Uterus (tissue), 4 donors: ENCODE measurements around the gene MAP3K14. TPM values are rescaled to one million over a fixed set of nuclear protein-coding genes. Genes with fewer than 3 reads are reported as not detected.
A peak's percentile ranks its signal among the peaks of the same experiment; 100 is the strongest.

Source experiments
- DNase-seq, 2 donors: peaks; one replicate each; pipeline ENCODE4 v3.0.0-alpha.2; 2019 to 2020
- H3K27ac ChIP-seq, 2 donors: fragments of 200-600 bp; sonication (generic); 1 replicate in 1 of 2; 2 replicates in 1 of 2; pipeline ENCODE4 v1.5.1; 2016 to 2018
- H3K27me3 ChIP-seq, 2 donors: fragments of 200-600 bp; sonication (generic); one replicate each; pipeline ENCODE4 v1.5.1; 2018 to 2019; ENCODE audit warnings: control low read depth in 1 of 2
- H3K36me3 ChIP-seq, 2 donors: fragments of 200-600 bp; sonication (generic); one replicate each; pipeline ENCODE4 v1.5.1; 2019; ENCODE audit warnings: control low read depth in 1 of 2
- H3K4me1 ChIP-seq, 2 donors: fragments of 200-600 bp; sonication (generic); one replicate each; pipeline ENCODE4 v1.5.1; 2018 to 2019; ENCODE audit warnings: control low read depth in 1 of 2
- H3K4me3 ChIP-seq, 2 donors: fragments of 200-600 bp; sonication (generic); 1 replicate in 1 of 2; 2 replicates in 1 of 2; pipeline ENCODE4 v1.5.1; 2018 to 2019; ENCODE audit warnings: mild to moderate bottlenecking in 1 of 2
- H3K9me3 ChIP-seq, 2 donors: fragments of 200-600 bp; sonication (generic); one replicate each; pipeline ENCODE4 v1.5.1; 2019; ENCODE audit warnings: control low read depth in 1 of 2
- POLR2A ChIP-seq, 2 donors: fragments of 450-650 bp; IDR thresholded peaks; one replicate each; pipeline ENCODE4 v1.6.1; 2016; ENCODE audit warnings: antibody characterized with exemption in 2 of 2, mild to moderate bottlenecking in 1 of 2, moderate library complexity in 1 of 2
- intact Hi-C: fragments of 100-400 bp; cut with DNase I; formaldehyde crosslinking; loops from one replicate; pipeline ENCODE4 v1.15.1; 2023; ENCODE audit warnings: low total_unique reads
- total RNA-seq, 4 donors: library from RNA; depleted of rRNA in 3 of 4; stranded (reverse); fragments of >200 nt in 3 of 4; gene quantifications; one replicate each; pipeline versions ENCODE4 v1.1.0 to v1.2.4, GENCODE V29; 2014 to 2023
- TF ChIP-seq, protein P1 (sequence below), 4 experiments: fragments of 200-600 bp in 2 of 4; fragments of 450-650 bp in 2 of 4; sonication (generic) in 2 of 4; IDR thresholded peaks; one replicate each; pipeline ENCODE4 v1.5.1; 2016 to 2019; ENCODE audit warnings: antibody characterized with exemption in 4 of 4, mild to moderate bottlenecking in 2 of 4, moderate library complexity in 1 of 4
- donor health status: DM: yes; HTN: yes; CAD: no.

The MAP3K14 gene
- total RNA-seq, 4 donors from 2014 or later, result 1.0 to 22.1 (median 4.9) TPM

GRCh38 chr17:45315648-45316433 lies 979 bp downstream of the MAP3K14 start:
- no peak for TF ChIP-seq POLR2A (IDR thresholded peaks at IDR 0.05)
- TF ChIP-seq, protein P1, sequence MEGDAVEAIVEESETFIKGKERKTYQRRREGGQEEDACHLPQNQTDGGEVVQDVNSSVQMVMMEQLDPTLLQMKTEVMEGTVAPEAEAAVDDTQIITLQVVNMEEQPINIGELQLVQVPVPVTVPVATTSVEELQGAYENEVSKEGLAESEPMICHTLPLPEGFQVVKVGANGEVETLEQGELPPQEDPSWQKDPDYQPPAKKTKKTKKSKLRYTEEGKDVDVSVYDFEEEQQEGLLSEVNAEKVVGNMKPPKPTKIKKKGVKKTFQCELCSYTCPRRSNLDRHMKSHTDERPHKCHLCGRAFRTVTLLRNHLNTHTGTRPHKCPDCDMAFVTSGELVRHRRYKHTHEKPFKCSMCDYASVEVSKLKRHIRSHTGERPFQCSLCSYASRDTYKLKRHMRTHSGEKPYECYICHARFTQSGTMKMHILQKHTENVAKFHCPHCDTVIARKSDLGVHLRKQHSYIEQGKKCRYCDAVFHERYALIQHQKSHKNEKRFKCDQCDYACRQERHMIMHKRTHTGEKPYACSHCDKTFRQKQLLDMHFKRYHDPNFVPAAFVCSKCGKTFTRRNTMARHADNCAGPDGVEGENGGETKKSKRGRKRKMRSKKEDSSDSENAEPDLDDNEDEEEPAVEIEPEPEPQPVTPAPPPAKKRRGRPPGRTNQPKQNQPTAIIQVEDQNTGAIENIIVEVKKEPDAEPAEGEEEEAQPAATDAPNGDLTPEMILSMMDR (IDR thresholded peaks at IDR 0.05), result no peak
- Histone ChIP-seq H3K36me3 (no peaks in the 10 kb centered on the region), H3K9me3 (no peaks in the 10 kb centered on the region), H3K4me3 (peak overlapping the region; percentile 63 to 86), H3K27ac (peak overlapping the region; percentile 95 to 98), H3K4me1 (peaks cover 7 to 19% of the 10 kb centered on the region in 2 donors), H3K27me3 (no peaks in the 10 kb centered on the region)
- no peak for DNase-seq
- intact Hi-C loops, result no loop called here

DNA sequence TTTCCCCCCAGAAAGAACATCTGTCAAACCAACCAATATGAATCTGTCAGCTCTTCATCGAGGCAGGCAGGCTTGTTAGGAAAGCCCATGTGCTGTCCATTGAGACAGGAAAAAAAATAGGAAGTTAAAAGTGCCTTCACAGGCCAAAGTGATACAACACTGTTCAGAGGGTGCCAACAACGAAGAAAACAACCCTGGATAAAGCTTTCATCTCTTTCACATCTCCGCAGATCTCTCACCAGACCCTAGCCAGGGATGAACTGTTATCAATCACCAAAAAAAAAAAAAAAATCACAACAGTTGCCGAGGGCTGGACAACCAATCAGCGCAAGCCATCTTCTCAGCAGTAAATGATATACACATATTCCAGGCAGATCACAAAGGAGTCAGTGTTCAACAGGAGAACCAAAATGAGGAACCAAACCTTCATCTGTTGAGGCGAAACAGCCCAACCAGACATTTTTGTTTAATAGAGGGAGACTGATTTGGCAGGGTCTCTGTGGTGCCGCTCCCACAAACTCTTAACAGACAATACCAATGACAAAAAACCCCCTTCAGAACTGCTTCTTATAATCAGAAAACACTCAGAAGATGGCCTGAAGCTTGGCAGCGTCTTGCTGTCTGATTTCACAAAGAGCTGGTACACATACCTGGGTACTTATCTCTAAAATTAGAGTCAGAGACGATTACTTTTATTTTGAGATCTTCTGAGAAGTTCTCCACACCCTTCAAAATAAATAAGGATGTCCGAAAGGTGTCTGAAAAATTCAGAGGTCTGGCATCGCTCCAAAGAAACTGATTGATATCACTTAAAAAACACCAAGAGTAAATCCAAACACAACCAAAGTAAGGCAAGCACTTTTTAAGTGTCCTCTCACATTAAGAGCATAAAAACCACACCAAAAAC lies 1.8 kb downstream of the MAP3K14 start:
- Histone ChIP-seq H3K4me1 (peaks cover 7 to 20% of the 10 kb centered on the region in 2 donors), H3K36me3 (no peaks in the 10 kb centered on the region), H3K9me3 (no peaks in the 10 kb centered on the region), H3K27me3 (no peaks in the 10 kb centered on the region), H3K4me3 (peak overlapping the region in 1 of 2 donors; percentile 86), H3K27ac (peak overlapping the region; percentile 95 to 98)
- TF ChIP-seq, protein P1 (IDR thresholded peaks at IDR 0.05), result no peak
- no peak for TF ChIP-seq POLR2A (IDR thresholded peaks at IDR 0.05)
- DNase-seq, result no peak
- intact Hi-C loops, result no loop called here

DNA sequence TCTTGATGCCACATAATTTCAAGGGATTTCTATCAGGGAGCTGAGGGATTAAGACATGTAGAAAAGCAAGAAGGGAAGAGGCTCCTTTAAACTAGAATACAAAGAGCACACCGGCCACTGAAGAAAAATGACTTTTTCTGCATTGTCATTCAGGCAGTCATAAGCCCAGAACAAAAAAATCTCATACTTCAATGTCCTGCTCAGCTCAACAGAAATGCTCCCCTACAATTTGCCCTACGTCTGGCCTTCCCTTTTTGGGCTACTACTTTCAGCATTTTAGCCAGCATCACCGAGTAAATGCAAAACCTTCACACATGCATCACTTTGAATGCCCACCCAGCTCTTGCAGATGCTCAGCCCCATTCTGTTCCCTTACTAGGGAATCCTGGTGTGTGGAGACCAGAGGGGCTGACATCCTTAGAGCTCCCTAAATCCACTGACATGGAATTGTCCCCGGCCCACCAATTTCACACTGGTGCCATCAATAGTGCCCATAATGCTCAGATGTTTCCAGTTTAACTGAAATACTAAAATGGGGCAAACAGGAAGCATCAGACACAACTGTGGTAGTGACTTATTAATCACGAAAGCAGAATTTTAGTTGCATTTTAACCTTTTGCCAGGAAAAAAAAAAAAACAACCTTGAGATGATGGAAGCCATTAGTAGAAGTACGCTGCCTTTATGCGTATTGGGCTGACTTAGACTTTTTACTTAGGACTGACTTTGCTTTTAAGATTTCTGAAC lies 2.7 kb downstream of the MAP3K14 start:
- no peak for DNase-seq
- Histone ChIP-seq H3K9me3 (no peaks in the 10 kb centered on the region), H3K27me3 (no peaks in the 10 kb centered on the region), H3K4me1 (peaks cover 7 to 20% of the 10 kb centered on the region in 2 donors), H3K27ac (peak overlapping the region; percentile 95 to 98), H3K36me3 (no peaks in the 10 kb centered on the region), H3K4me3 (no peak overlapping the region)
- intact Hi-C loops, result no loop called here
- TF ChIP-seq, protein P1 (IDR thresholded peaks at IDR 0.05), result no peak
- TF ChIP-seq POLR2A (IDR thresholded peaks at IDR 0.05), result no peak

GRCh38 chr17:45313421-45313771 lies 3.4 kb downstream of the MAP3K14 start:
- Histone ChIP-seq H3K4me3 (no peak overlapping the region), H3K27ac (peak overlapping the region in 1 of 2 donors; percentile 95), H3K9me3 (no peaks in the 10 kb centered on the region), H3K27me3 (no peaks in the 10 kb centered on the region), H3K36me3 (no peaks in the 10 kb centered on the region), H3K4me1 (peaks cover 10 to 20% of the 10 kb centered on the region in 2 donors)
- TF ChIP-seq, protein P1 (IDR thresholded peaks at IDR 0.05), result no peak
- no peak for TF ChIP-seq POLR2A (IDR thresholded peaks at IDR 0.05)
- intact Hi-C loops, result no loop called here
- no peak for DNase-seq
